Measurements from ENCODE around the gene AP5S1. TPM values are rescaled to one million over a fixed set of nuclear protein-coding genes. Genes with fewer than 3 reads are reported as not detected.

The AP5S1 gene
- total and polyA plus RNA-seq, 2 of the 13 experiments (the other 11 are each of a cell fraction or from before 2014, with no cell fraction given) = 7.9 to 23.2 TPM

- TF ChIP-seq ZHX2 (IDR thresholded peaks at IDR 0.05; ENCODE audit: low read depth) = peak; percentile 37; the same call in 1 of the 2 replicates
- TF ChIP-seq ZHX2 (CRISPR knock-in tag; IDR thresholded peaks at IDR 0.05; ENCODE audit: borderline replicate concordance) = no peak
- peak; percentile 19; the same call in 1 of the 2 replicates for TF ChIP-seq DR1 (CRISPR knock-in tag; IDR thresholded peaks at IDR 0.05)
- peak; percentile 83 for TF ChIP-seq ARHGAP35 (CRISPR knock-in tag; IDR thresholded peaks at IDR 0.05; ENCODE audit: borderline replicate concordance)
- TF ChIP-seq SNAPC5 (CRISPR knock-in tag; IDR thresholded peaks at IDR 0.05; ENCODE audit: borderline replicate concordance) = no peak
- no peak for TF ChIP-seq ZNF17 (CRISPR knock-in tag; IDR thresholded peaks at IDR 0.05)
- 0 out of 2 replicates have a peak, but pooled peaks have one; percentile 20 for TF ChIP-seq KLF13 (CRISPR knock-in tag; IDR thresholded peaks at IDR 0.05)
- TF ChIP-seq ZNF382 (CRISPR knock-in tag; IDR thresholded peaks at IDR 0.05; ENCODE audit: borderline replicate concordance) = no peak
- no peak for TF ChIP-seq NFRKB (IDR thresholded peaks at IDR 0.05)
- peak; percentile 96 for TF ChIP-seq ZNF331 (CRISPR knock-in tag; IDR thresholded peaks at IDR 0.05)
These were observed 1.9 kb upstream of the AP5S1 start (continued) for GRCh38 chr20:3818155-3819151.

Measured in HepG2 (cell line).